GM18526 (cell line): Measurements from ENCODE around the gene CTAG1B.
"Not testable (repeated sequence)": the region's sequence is repeated elsewhere in the genome, so short reads cannot be mapped to it uniquely, and the experiment has no call there.

Experiments
- POLR2A ChIP-seq: IDR thresholded peaks from 3 replicates; pipeline ENCODE4 v1.6.1; 2011; ENCODE audit not compliant: insufficient read length; ENCODE audit errors: extremely low read depth

Gene CTAG1B

DNA sequence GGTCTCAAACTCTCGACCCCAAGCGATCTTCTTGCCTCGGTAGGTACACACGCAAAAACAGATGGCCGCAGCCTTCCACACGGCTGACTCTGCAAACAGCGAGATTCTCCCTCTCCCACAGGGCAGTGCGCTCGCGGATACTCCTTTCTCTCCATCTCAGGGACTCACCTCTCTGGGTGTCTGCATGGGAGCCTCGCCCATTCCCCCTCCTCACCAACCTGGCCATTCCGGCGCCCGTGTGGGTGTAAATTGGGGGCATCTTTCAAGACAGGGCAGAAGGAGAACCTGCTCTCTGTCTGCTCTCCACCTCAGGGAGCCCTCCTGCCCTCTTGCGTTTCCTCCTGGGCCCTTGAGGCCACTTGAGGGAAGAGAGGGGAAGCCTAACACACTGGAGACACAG, 29.8 kb upstream of the CTAG1B start:
- no peak for TF ChIP-seq POLR2A

DNA sequence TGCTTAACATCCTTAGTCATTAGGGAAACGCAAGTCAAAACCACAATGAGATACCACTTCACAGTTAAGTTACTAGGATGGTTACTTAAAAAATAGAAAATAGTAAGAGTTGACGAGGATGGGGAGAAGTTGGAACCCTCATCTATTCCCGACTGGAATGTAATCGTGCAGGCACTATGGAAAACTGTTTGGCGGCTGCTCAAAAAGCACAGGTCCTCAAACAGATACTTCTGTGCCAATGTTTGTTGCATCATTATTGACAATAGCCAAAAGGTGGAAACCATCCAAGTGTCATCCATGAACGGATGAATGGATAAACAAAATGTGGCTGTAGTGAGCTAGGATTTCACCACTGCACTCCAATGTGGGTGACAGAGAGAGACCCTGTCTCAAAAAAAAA, 11.7 kb downstream of the CTAG1B start:
- no peak for TF ChIP-seq POLR2A

DNA sequence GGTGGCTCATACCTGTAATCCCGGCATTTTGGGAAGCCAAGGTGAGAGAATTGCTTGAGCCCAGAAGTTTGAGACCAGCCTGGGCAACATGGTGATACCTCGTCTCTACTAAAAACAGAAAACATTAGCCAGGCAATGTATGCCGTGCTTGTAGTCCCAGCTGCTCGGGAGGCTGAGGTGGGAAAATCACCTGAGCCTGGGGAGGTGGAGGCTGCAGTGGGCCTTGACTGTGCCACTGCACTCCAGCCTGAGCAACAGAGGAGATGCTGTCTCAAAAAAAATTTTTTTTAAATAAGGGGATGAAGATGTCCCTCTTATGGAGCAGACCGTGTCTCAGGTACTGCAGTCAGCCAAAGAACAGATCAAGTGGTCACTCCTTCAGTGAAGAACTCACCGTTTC, 13.5 kb downstream of the CTAG1B start:
- no peak for TF ChIP-seq POLR2A

DNA sequence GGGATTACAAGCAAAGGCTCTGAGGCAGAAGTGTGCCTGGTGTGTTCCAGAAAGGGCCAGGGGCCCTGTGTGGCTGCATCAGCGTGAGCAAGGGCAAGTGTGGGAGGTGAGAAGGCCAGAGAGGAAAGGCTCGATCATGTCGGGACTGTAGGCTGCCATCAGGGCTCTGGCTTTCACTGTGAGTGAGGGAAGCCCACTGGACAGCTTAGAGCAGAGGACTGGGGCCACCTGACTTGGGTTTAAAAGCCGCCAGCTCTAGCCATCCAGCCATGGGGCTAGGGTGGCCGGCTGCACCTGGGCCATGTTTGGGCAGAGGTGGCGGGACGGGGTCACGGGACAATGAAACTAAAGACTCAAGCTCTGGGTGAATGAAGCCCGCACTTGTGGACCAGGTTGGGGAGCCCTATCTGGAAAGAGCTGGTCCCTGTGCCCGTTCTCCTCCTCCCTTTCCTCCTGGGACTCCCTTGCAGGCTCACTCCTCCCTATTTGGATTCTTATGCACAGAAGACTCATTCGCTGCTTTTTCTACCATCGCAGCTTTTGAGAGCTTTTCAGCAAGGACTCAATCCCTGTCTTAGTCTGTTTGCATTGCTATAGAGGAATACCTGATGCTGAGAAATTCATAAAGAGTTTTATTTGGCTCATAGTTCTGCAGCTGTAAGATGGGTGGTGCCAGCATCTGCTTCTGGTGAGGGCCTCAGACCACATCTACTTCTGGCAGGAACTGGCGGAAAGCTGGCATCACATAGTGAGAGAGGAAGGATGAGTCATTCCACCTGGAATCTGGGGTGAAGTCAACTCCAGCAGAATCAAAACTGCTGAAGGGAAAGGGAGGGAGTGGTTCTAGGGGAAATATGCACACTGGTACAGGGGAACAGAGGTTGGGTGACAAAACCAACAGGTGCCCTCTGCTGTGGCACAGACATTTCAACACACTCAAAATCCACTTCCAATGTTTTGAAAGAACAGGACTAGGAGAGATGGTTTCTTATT, 15.3 kb downstream of the CTAG1B start:
- no peak for TF ChIP-seq POLR2A

GRCh38 chrX:154602766-154603437, 16.2 kb downstream of the CTAG1B start:
- TF ChIP-seq POLR2A = no peak

- TF ChIP-seq POLR2A = no peak
These were observed 16.9 kb downstream of the CTAG1B start for GRCh38 chrX:154602226-154602625.

GRCh38 chrX:154600759-154601374, 18.2 kb downstream of the CTAG1B start:
- TF ChIP-seq POLR2A = no peak

- TF ChIP-seq POLR2A = no peak
These were observed 19.6 kb downstream of the CTAG1B start for GRCh38 chrX:154599531-154599930.

- TF ChIP-seq POLR2A = no peak
These were observed 20.4 kb downstream of the CTAG1B start for GRCh38 chrX:154598656-154599055.

DNA sequence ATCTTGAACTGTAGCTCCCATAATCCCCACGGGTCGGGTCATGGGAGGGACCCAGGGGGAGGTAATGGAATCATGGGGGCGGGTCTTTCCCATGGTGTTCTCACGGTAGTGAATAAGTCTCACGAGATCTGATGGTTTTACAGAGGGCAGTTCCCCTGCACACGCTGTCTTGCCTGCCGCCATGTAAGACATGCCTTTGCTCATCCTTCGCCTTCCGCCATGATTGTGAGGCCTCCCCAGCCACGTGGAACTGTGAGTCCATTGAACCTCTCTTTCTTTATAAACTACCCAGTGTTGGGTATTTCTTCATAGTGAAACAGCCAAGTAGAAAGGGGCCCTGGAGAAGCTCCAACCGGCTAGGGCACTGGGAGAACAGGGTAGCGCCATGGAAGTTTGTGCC, 21.9 kb downstream of the CTAG1B start:
- no peak for TF ChIP-seq POLR2A

GRCh38 chrX:154596290-154596929, 22.7 kb downstream of the CTAG1B start:
- TF ChIP-seq POLR2A = no peak

DNA sequence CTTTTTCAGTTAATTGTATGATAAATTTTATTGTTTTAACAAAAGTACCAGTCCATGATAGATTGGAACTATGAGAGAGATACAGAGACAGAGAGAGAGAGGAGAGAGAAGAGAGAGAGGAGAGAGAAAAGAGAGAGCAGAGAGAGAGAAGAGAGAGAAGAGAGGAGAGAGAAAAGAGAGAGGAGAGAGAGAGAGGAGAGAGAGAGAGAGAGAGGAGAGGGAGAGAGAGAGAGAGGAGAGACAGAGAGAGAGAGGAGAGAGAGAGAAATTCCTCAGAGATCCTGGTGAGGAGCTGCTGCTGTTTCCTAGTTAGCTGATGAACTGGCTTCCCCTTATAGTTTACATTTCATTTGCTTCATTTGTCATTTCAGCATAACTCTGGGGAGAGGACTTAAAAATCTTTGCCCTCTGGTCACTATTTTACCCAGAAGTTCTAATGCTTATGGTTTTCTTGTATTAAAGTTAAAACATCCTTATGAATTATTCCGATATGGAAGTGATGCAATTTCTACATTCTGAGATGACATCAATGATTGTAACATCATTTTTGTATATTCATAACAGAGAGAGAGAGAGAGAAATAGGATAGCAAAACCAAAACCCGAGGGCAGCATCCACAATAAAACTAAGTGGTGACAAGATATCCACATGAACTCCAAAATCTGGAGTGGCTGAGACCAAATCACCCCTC, 23.4 kb downstream of the CTAG1B start:
- TF ChIP-seq POLR2A = no peak

GRCh38 chrX:154594491-154594890, 24.6 kb downstream of the CTAG1B start:
- TF ChIP-seq POLR2A = no peak

DNA sequence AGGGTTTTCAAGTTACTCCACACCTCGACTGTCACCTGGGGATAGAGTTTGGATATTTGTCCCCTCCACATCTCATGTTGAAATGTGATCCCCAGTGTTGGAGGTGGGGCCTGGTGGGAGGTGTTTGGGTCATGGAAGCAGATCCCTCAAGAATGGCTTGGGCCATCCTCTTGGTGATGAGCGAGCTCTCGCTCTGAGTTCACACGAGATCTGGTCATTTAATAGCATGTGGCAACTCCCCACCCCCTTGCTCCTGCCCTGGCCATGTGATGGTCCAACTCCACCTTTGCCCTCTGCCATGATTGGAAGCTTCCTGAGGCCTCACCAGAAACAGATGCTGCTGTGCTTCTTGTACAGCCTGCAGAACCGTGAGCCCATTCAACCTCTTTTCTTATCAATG, 25.9 kb downstream of the CTAG1B start:
- TF ChIP-seq POLR2A = no peak

DNA sequence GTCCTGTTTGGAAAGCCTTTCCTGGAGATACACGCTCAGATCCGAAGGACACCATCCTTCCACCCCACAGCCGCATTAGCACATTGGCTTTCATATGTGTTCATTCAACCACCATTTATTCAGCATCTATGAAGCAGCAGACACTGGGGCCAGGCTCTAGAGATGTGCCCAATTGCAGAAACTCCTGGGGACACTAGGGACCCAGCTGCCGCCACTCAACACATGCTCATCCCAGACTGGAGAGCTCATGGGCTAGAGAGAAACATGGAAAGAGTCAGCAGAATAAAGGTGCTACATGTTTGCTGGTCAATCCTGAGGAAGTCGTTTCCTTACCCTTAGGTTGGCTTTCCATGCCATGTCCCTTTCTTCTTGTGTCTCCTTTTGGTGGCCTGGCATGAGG, 26.6 kb downstream of the CTAG1B start:
- no peak for TF ChIP-seq POLR2A

DNA sequence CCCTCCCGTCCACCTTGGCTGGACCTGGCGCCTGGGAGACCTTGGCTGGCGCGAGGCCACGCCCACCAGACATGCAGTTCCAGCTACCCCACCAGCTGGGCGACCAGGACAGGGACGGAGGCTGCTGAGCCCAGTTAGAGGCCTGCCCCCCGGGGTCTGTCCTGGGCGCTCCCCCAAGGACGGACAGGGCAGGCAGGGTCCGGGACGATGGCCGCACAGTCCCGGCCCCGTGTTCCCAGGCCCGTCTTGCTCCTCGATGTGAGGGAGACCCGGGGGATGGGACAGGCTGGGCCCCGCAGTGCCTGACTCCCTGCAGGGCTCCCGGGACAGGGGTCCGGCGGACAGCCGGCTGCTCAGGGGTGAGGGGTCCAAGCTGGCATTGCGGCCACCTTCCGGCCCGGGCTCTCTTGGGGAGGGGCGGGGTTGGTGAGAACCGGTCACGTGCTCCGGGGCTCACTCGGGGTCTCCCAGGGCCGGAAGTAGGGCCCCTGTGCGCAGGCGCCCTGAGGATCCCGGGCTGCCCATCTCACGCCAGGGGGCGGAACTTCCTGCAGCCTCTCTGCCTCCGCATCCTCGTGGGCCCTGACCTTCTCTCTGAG, 34.4 kb downstream of the CTAG1B start, which contains the start of gene CTAG1A:
Gene CTAG1A, plus strand, starts transcription at position 549 of the 599 bp plus-strand sequence. CDS start 74 bp downstream, outside the sequence.
- not testable (repeated sequence) for TF ChIP-seq POLR2A
